GM23338 (cell line): ENCODE results near the gene MGRN1.

Experiments
- CREB1 ChIP-seq: fragments of 250-450 bp; sonication (Bioruptor Pico); IDR thresholded peaks from 2 replicates; pipeline ENCODE4 v1.5.0; 2020; ENCODE audit warnings: low read depth, mild to moderate bottlenecking, moderate library complexity
- CTCF ChIP-seq, 2 experiments: fragments of 200-600 bp in 1 of 2; sonication (generic) in 1 of 2; conservative IDR thresholded peaks; 2 replicates each; pipeline versions ENCODE4 v1.5.1 to v1.6.1; 2016 to 2017; ENCODE audit warnings: antibody characterized with exemption in 2 of 2, low read depth in 2 of 2, mild to moderate bottlenecking in 2 of 2, moderate library complexity in 1 of 2
- ETS1 ChIP-seq: IDR thresholded peaks from 2 replicates; pipeline ENCODE4 v1.6.1; 2016; ENCODE audit warnings: antibody characterized with exemption
- EZH2 ChIP-seq: fragments of 200-600 bp; sonication (generic); IDR thresholded peaks from one replicate; pipeline ENCODE4 v1.8.0; 2017; ENCODE audit warnings: antibody characterized with exemption, mild to moderate bottlenecking, low read depth; ENCODE audit not compliant: unreplicated experiment
- EZH2phosphoT487 ChIP-seq: fragments of 200-600 bp; sonication (generic); IDR thresholded peaks from one replicate; pipeline ENCODE4 v1.8.1; 2018; ENCODE audit warnings: antibody characterized with exemption; ENCODE audit not compliant: unreplicated experiment
- JUNB ChIP-seq: IDR thresholded peaks from one replicate; pipeline ENCODE4 v1.6.1; 2016; ENCODE audit warnings: antibody characterized with exemption; ENCODE audit not compliant: unreplicated experiment
- POLR2AphosphoS5 ChIP-seq: IDR thresholded peaks from 2 replicates; pipeline ENCODE4 v1.6.1; 2016; ENCODE audit warnings: antibody characterized with exemption, low read depth
- REST ChIP-seq: IDR thresholded peaks from one replicate; pipeline ENCODE4 v1.6.1; 2018; ENCODE audit warnings: antibody characterized with exemption; ENCODE audit not compliant: unreplicated experiment
- ZNF331 ChIP-seq: fragments of 250-450 bp; sonication (Bioruptor Pico); IDR thresholded peaks from 2 replicates; pipeline ENCODE4 v1.5.0; 2020; ENCODE audit warnings: low read depth, mild to moderate bottlenecking, moderate library complexity
- ZNF462 ChIP-seq: fragments of 250-450 bp; sonication (Bioruptor Pico); IDR thresholded peaks from 2 replicates; pipeline ENCODE4 v1.5.0; 2020; ENCODE audit warnings: mild to moderate bottlenecking, moderate library complexity

GRCh38 chr16:4713663-4714501 is 89.3 kb downstream of the MGRN1 start:
- TF ChIP-seq ETS1 = no peak
- TF ChIP-seq POLR2AphosphoS5 = no peak
- TF ChIP-seq ZNF331 (CRISPR knock-in tag) = no peak
- TF ChIP-seq EZH2 = no peak
- no peak for TF ChIP-seq REST
- no peak for TF ChIP-seq CTCF (conservative IDR thresholded peaks at IDR 0.05; ENCODE audit: low read depth in 2 of 2)
- TF ChIP-seq CREB1 (CRISPR knock-in tag) = no peak
- no peak for TF ChIP-seq EZH2phosphoT487
- no peak for TF ChIP-seq JUNB
- TF ChIP-seq ZNF462 (CRISPR knock-in tag) = no peak
